Measurements from ENCODE around the gene CENPP. TPM values are rescaled to one million over a fixed set of nuclear protein-coding genes. Genes with fewer than 3 reads are reported as not detected.
A peak's percentile ranks its signal among the peaks of the same experiment; 100 is the strongest.

Gene CENPP
- polyA plus RNA-seq, 6 donors from 2014 or later = 2.9 to 5.3 (median 4.2) TPM

DNA sequence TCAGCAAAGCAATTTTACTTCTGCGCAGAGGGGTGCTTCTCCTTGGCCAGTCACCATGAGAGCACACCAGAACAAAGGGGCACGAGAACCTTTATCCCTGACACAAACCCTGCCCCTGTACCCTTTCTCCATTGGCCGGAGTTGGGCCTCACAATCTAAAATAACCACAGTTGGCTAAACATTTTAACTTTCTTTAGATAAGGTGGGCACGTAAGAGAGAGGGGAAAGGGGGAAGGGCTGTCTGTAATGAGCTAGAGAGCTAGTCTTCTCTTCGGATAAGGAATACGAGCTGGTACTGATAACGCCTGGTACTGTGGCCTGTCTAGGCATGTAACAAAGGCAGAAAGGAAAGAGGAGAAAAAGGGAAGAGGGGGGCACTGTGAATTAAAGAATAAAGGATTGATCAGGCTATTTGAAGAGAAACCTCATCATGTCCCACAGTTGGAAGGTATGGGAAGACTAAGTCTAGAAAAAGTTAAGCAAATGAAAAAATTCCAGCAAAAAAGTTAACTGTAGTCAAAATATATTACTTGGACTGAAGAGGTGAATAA is 30.4 kb upstream of the CENPP start:
- Mint-ChIP-seq H3K27me3 (no peaks in the 10 kb centered on the region), H3K4me1 (peaks cover 28 to 63% (median 54%) of the 10 kb centered on the region in 3 donors), H3K9me3 (peaks cover 0 to 3% (median 0%) of the 10 kb centered on the region in 7 donors), H3K4me3 (peak overlapping the region in 3 of 8 donors; percentile 20 to 73 (median 21)), H3K36me3 (peaks cover 8 to 17% of the 10 kb centered on the region in 2 donors), H3K27ac (peak overlapping the region in 3 of 6 donors; percentile 69 to 95 (median 72))
- no peak for ATAC-seq (ENCODE audit: low read depth in 2 of 2)
- no peak for DNase-seq

DNA sequence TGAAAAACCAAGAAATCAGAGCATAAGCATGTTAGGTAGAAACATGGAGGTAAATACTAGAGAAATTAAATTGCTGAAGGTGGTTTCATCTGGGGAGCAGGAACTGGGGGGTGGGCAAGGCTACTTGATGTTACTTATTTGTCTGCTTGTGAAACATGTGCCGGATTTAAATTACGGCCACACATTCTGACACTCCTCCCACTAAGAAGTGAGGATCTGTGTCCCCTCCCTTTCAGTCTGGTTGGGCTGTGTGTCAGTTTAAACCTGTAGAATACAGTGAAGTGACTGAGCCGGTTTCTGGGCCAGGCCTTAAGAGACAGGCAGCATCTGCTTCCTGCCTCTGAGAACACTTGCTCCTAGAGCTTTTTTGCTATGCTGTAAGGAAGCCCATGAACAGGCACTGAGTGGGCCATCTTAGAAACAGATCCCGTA is 29.9 kb upstream of the CENPP start:
- Mint-ChIP-seq H3K27ac (peak overlapping the region in 2 of 6 donors; percentile 32 to 55), H3K4me1 (peaks cover 28 to 63% (median 53%) of the 10 kb centered on the region in 3 donors), H3K27me3 (no peaks in the 10 kb centered on the region), H3K9me3 (peaks cover 0 to 3% (median 0%) of the 10 kb centered on the region in 7 donors), H3K4me3 (peak overlapping the region in 4 of 8 donors; percentile 17 to 30 (median 20)), H3K36me3 (peaks cover 8 to 14% of the 10 kb centered on the region in 2 donors)
- DNase-seq (no peak), ATAC-seq (ENCODE audit: low read depth in 2 of 2) (no peak)

DNA sequence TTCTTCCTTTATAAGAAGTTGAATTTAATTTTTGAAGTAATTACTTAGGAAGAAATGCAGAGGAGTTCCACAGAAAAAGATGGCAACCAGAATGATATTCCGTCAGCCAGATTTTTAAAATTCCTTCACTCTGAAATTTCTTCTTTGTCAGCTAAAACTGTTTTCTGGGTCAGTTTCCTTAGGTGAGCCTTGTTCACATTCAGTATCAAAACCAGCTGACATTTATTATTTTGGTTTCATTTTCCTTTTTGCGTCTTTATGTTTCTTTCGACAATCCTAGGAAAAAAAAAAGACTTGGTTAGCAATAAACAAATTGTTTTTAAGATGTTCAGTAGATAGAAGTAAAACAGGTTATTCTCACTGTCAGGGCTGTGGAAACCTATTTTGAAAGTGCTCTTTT is 28.1 kb upstream of the CENPP start:
- Mint-ChIP-seq H3K36me3 (peaks cover 10 to 17% of the 10 kb centered on the region in 2 donors), H3K27ac (peak overlapping the region in 5 of 6 donors; percentile 29 to 95 (median 77)), H3K9me3 (peaks cover 0 to 3% (median 0%) of the 10 kb centered on the region in 7 donors), H3K27me3 (no peaks in the 10 kb centered on the region), H3K4me1 (peaks cover 23 to 53% (median 42%) of the 10 kb centered on the region in 3 donors), H3K4me3 (peak overlapping the region in 4 of 8 donors; percentile 21 to 59 (median 27))
- ATAC-seq (ENCODE audit: low read depth in 2 of 2) (no peak), DNase-seq (no peak)

DNA sequence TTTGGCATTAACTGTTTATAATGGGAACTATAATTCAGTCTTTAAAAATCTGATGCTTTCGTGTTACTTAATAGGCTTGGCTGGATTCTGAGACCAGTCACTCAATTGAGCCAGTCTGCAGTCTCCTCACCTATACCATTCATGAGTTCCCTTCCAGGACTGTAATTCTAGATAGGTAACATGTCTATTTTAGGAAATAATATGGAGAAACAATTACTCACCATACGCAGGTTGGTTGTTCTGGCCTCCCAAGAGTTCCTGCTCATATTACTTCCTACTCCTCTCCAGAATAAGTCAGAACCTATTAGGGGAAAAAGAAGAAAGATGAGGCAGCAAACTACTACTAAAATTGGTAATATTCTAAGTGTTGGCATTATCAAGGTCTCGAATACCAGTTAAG is 27.7 kb upstream of the CENPP start:
- peaks cover 15 to 22% of the 10 kb centered on the region in 2 donors for H3K36me3 Mint-ChIP-seq
- no peak for DNase-seq
- H3K27me3 Mint-ChIP-seq = no peaks in the 10 kb centered on the region
- peak overlapping the region in 3 of 8 donors; percentile 21 to 59 (median 29) for H3K4me3 Mint-ChIP-seq
- peak overlapping the region in 3 of 6 donors; percentile 29 to 95 (median 63) for H3K27ac Mint-ChIP-seq
- H3K9me3 Mint-ChIP-seq = peaks cover 0 to 3% (median 0%) of the 10 kb centered on the region in 7 donors
- no peak for ATAC-seq (ENCODE audit: low read depth in 2 of 2)
- peaks cover 19 to 49% (median 38%) of the 10 kb centered on the region in 3 donors for H3K4me1 Mint-ChIP-seq

DNA sequence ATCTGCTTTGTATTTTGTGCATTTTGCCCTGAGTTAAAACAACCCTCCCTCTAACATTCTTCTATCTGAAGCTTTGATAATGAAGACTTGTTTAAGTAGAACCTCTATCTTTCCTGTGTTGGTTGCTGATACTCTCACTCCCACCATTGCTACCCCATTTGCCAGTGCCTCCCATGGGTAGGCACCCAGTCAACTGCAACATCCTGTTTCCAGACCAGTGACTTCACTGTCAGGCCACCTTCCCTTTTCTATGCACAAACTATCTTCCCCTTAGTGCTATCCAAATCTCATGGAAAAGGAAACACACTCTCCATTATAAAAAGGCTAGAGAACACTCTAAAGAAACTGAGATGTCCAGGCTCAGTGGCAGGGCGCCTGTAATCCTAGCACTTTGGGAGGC is 26.6 kb upstream of the CENPP start:
- DNase-seq (peak; percentile 12), ATAC-seq (ENCODE audit: low read depth in 2 of 2) (peak; percentile 95)
- peak overlapping the region in 7 of 8 donors; percentile 16 to 75 (median 53) for H3K4me3 Mint-ChIP-seq
- peak overlapping the region; percentile 63 to 94 (median 86) for H3K27ac Mint-ChIP-seq
- peaks cover 12 to 39% (median 29%) of the 10 kb centered on the region in 3 donors for H3K4me1 Mint-ChIP-seq
- peaks cover 16 to 23% of the 10 kb centered on the region in 2 donors for H3K36me3 Mint-ChIP-seq
- peaks cover 0 to 3% (median 0%) of the 10 kb centered on the region in 7 donors for H3K9me3 Mint-ChIP-seq
- H3K27me3 Mint-ChIP-seq = no peaks in the 10 kb centered on the region

DNA sequence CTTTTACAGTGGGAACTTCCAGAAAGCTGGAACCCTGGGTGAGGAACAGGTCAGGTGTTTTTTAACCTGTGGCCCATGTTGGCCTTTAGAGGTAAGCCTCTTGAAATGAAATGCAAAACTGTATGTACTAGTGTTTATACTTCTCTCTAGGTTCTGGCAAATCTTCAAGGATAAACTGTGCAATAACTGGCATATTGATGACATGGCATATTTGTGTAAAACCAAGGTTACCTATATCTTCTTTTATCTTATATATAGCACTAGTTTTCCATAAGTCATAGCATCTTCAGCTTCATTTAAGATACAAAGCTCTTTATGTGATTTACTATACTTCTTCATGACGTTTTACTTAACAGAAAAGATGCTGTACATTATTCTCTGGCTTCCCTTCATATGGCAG is 24.8 kb upstream of the CENPP start:
- Mint-ChIP-seq H3K27me3 (no peaks in the 10 kb centered on the region), H3K4me3 (no peak overlapping the region), H3K4me1 (peaks cover 5 to 24% (median 21%) of the 10 kb centered on the region in 3 donors), H3K36me3 (peaks cover 23 to 29% of the 10 kb centered on the region in 2 donors), H3K9me3 (peaks cover 0 to 3% (median 0%) of the 10 kb centered on the region in 7 donors), H3K27ac (peak overlapping the region in 2 of 6 donors; percentile 12 to 26)
- DNase-seq (no peak), ATAC-seq (ENCODE audit: low read depth in 2 of 2) (no peak)

DNA sequence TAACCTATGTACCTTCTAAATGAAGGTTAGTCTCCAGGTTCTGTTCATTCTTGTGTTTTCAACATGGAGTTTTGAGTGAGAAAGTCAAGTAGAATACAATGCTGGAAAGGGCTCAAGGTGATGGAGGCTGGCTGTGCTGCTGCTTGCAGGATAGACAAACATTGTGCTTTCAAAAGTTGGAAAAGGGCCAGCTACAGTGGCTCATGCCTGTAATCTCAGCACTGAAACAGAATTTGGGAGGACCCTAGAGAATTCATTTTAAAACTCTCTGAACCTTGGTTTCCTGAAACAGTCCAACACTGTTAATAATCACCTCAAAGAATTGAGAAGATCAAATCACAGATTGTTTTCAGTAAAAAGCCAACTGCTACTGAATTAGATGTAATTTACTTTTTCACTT is 16.9 kb upstream of the CENPP start:
- no peak for DNase-seq
- no peak overlapping the region for H3K4me3 Mint-ChIP-seq
- H3K36me3 Mint-ChIP-seq = peaks cover 24 to 46% of the 10 kb centered on the region in 2 donors
- peaks cover 14 to 20% (median 19%) of the 10 kb centered on the region in 3 donors for H3K4me1 Mint-ChIP-seq
- H3K27me3 Mint-ChIP-seq = no peaks in the 10 kb centered on the region
- H3K9me3 Mint-ChIP-seq = no peaks in the 10 kb centered on the region
- ATAC-seq (ENCODE audit: low read depth in 2 of 2) = no peak
- no peak overlapping the region for H3K27ac Mint-ChIP-seq

DNA sequence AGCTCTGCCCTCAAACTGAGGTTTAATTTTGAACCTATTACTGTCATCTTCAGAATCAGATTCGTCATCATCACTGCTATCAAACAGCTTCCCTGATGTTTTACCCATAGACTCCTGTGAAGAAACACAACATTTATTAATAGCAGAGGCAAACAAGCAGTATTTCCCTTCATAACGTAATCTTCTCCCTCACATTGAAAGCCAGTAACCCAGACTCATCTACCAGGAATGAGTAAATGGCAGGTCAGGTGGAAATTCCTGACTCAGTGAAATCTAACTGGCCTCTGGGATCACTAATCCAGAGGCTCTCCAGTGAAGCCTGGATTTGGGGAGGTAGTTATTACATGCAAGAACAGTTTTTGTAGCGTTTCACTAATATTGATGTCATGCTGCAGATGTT is 15.2 kb upstream of the CENPP start:
- H3K27ac Mint-ChIP-seq = no peak overlapping the region
- no peaks in the 10 kb centered on the region for H3K9me3 Mint-ChIP-seq
- peaks cover 33 to 37% of the 10 kb centered on the region in 2 donors for H3K36me3 Mint-ChIP-seq
- DNase-seq (no peak), ATAC-seq (ENCODE audit: low read depth in 2 of 2) (no peak)
- peaks cover 18 to 20% (median 19%) of the 10 kb centered on the region in 3 donors for H3K4me1 Mint-ChIP-seq
- no peak overlapping the region for H3K4me3 Mint-ChIP-seq
- no peaks in the 10 kb centered on the region for H3K27me3 Mint-ChIP-seq

DNA sequence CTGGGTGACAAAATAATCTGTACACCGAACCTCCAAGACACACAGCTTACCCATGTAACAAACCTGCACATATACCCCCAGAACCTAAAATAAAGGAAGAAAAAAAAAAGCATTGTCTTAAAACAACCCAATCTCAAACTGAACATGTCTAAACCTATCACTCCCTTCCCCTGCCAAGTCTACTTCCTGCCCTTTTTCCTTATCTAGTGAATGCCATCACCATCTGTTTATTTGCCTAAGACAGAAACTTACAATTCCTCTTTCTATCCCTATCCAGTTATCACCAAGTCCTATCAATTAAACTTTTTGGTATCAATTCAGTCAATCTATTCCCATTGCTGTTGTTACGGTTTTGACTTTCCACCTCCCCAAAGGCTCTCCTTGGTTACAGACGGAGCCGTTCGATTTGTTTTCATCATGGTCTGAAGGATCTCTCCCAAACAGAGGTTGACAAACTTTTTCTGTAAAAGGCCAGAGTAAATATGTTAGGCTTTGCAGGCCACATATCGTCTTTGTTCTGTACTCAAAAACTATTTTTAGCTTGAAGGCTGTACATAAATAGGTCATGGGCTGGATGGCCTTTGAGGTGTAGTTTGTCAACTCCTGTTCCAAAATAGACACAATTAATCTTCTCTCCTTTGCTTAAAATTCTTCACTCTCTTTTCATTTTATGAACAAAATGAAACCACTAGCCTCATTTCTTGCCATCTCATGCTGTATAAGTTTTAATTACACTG is 12.7 kb upstream of the CENPP start:
- Mint-ChIP-seq H3K27me3 (no peaks in the 10 kb centered on the region), H3K4me1 (peaks cover 18 to 20% (median 19%) of the 10 kb centered on the region in 3 donors), H3K36me3 (peaks cover 30 to 41% of the 10 kb centered on the region in 2 donors), H3K27ac (peak overlapping the region; percentile 0 to 86 (median 33)), H3K9me3 (no peaks in the 10 kb centered on the region), H3K4me3 (no peak overlapping the region)
- no peak for ATAC-seq (ENCODE audit: low read depth in 2 of 2)
- DNase-seq = no peak

DNA sequence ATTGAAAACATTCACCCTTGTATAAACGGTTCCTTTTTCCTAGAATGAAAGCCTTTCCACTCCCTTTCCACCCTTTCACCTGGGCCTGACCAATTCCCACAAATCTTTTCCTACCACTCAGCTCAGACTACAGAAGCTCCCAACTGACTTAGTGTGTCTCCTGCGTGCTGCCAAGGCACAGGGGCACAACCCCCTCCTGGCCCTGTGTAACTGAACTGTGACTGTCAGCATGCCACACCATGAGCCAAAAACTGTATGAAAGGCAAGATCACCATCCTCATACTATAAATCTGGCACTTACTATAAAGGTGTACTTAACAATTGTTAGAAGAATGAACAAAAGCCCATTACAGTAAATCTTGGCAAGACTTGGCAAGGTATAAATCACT is 12.1 kb upstream of the CENPP start:
- no peak for DNase-seq
- H3K4me3 Mint-ChIP-seq = no peak overlapping the region
- peaks cover 18 to 20% (median 19%) of the 10 kb centered on the region in 3 donors for H3K4me1 Mint-ChIP-seq
- ATAC-seq (ENCODE audit: low read depth in 2 of 2) = no peak
- peaks cover 34 to 39% of the 10 kb centered on the region in 2 donors for H3K36me3 Mint-ChIP-seq
- H3K27ac Mint-ChIP-seq = peak overlapping the region in 4 of 6 donors; percentile 0 to 86 (median 48)
- no peaks in the 10 kb centered on the region for H3K9me3 Mint-ChIP-seq
- H3K27me3 Mint-ChIP-seq = no peaks in the 10 kb centered on the region

DNA sequence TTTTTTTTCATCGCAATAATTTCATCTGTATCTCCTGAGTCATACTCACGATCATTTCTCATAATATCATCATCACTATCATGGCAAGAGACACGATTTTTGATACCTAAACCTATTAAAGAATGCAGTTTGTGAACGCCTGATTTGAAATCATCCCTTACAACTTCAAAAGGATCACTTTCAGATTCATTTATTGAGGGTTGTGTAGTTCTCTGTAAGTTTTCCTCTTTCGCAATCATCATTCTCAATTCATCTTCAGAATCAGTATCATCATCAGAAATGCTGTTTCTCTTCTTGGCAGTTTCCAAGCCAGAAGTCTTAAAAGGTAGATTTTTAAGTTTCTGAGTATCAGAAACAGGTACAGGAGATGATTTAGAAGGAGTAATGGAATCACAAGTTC is 10.3 kb upstream of the CENPP start:
- no peak for DNase-seq
- Mint-ChIP-seq H3K27me3 (no peaks in the 10 kb centered on the region), H3K4me3 (no peak overlapping the region), H3K4me1 (peaks cover 19 to 20% (median 19%) of the 10 kb centered on the region in 3 donors), H3K9me3 (no peaks in the 10 kb centered on the region), H3K36me3 (peaks cover 29 to 38% of the 10 kb centered on the region in 2 donors), H3K27ac (peak overlapping the region in 1 of 6 donors; percentile 15)
- no peak for ATAC-seq (ENCODE audit: low read depth in 2 of 2)

DNA sequence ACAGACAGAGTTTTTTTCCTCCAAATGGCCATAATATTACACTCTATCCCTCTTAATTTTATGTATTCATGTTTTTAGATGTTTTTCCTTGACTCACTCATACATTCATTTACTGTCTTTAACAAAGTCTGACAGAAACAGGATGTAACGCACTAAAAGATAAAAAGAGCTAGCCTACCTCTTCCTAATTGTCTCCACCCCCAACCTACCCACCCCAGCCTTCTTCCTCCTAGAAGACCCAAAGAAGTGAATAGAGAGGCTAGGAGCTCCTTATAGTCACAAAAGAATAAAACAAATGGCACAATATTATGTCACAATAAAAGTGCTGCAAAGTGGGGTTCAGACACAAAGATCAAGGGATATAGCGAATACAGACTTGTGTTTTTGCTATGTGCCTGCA is 1.3 kb upstream of the CENPP start:
- Mint-ChIP-seq H3K36me3 (peaks cover 0 to 10% of the 10 kb centered on the region in 2 donors), H3K4me3 (peak overlapping the region; percentile 94 to 100 (median 99)), H3K27me3 (no peaks in the 10 kb centered on the region), H3K9me3 (no peaks in the 10 kb centered on the region), H3K27ac (peak overlapping the region; percentile 98 to 100 (median 99)), H3K4me1 (peaks cover 30 to 37% (median 31%) of the 10 kb centered on the region in 3 donors)
- DNase-seq (no peak), ATAC-seq (ENCODE audit: low read depth in 2 of 2) (no peak)

DNA sequence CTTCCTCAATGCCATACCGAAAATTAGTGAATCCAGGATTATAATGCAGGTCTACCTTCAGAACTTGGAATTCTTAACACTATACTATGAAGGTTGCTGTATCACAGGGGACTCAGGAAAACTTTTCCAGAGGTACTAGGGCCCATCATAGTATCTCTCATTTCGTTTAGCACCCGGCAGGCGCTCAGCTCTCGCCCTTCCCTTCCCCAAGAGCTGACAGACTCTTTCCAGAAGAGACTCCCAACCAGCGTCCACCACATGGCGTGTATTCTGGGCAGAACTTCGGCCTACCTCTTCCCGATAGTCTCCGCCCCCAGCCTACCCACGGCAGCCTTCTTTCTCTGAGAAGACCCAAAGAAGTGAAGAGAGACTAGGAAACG is 874 bp upstream of the CENPP start:
- Mint-ChIP-seq H3K36me3 (peaks cover 0 to 5% of the 10 kb centered on the region in 2 donors), H3K27me3 (no peaks in the 10 kb centered on the region), H3K27ac (peak overlapping the region; percentile 98 to 100 (median 99)), H3K4me3 (peak overlapping the region; percentile 94 to 100 (median 99)), H3K9me3 (no peaks in the 10 kb centered on the region), H3K4me1 (peaks cover 28 to 37% (median 31%) of the 10 kb centered on the region in 3 donors)
- DNase-seq (no peak), ATAC-seq (ENCODE audit: low read depth in 2 of 2) (peak; percentile 7 to 11)

All from naive B cell (primary cell).